HCT116 (cell line): Measurements from ENCODE around the gene KIF3C. TPM values are rescaled to one million over a fixed set of nuclear protein-coding genes. Genes with fewer than 3 reads are reported as not detected.
"Not testable (repeated sequence)": the region's sequence is repeated elsewhere in the genome, so short reads cannot be mapped to it uniquely, and the experiment has no call there.

Source experiments
- ATAC-seq: fragments of 200-7000 bp; cut with Tn5 transposase; 2 replicates; pipeline ENCODE4 v1.9.1; 2020; ENCODE audit warnings: mild to moderate bottlenecking, moderate library complexity
- BruUV-seq: library from RNA; stranded (reverse); fragments of 400-500 nt; replicated peaks from 2 replicates; lab custom pipeline; 2021; lab: Mats Ljungman, UMichigan
- CTCF ChIA-PET: fragments of 300-600 bp; sonication (Branson Sonifier 250); formaldehyde crosslinking; loops from one replicate; lab custom pipeline; 2021; ENCODE audit warnings: antibody characterized with exemption; lab: Charles Lee
- POLR2A ChIA-PET: fragments of 300-600, 350-600 bp; sonication (Branson Sonifier 250); formaldehyde crosslinking; loops from one replicate; lab custom pipeline; 2021; ENCODE audit warnings: antibody characterized with exemption; lab: Charles Lee
- RAD21 ChIA-PET, 2 experiments: fragments of 300-600 bp; sonication (Branson Sonifier 250); formaldehyde crosslinking; loops; one replicate each; lab custom pipeline; 2023; ENCODE audit warnings: low total read pairs in 2 of 2; ENCODE audit not compliant: uncharacterized antibody in 2 of 2, unreplicated experiment in 2 of 2, low non-redundant PET in 1 of 2; lab: Charles Lee
- DNase-seq: peaks from one replicate; pipeline ENCODE4 v3.0.0-alpha.2; 2010; ENCODE audit warnings: low read depth, low spot score
- H2AFZ ChIP-seq: fragments of 200-600 bp; shearing (Covaris generic), sonication (generic); 2 replicates; pipeline ENCODE4 v1.6.1; 2017; ENCODE audit warnings: low read depth, mixed run types, mixed read lengths, antibody characterized with exemption, low read length; ENCODE audit not compliant: poor library complexity, severe bottlenecking
- H3K27ac ChIP-seq: 2 replicates; pipeline ENCODE4 v1.5.1; 2012; ENCODE audit warnings: low read depth, low read length
- H3K27me3 ChIP-seq: fragments of 200-600 bp; sonication (generic); 2 replicates; pipeline ENCODE4 v1.6.1; 2016; ENCODE audit warnings: mixed run types, low read length, mixed read lengths; ENCODE audit not compliant: insufficient read depth
- H3K36me3 ChIP-seq, 2 experiments: fragments of 200-500 bp in 1 of 2; fragments of 200-600 bp in 1 of 2; sonication (Bioruptor generic) in 1 of 2; sonication (generic) in 1 of 2; 2 replicates each; pipeline versions ENCODE4 v1.5.1 to v1.6.1; 2014 to 2016; ENCODE audit warnings: low read length in 2 of 2, inconsistent platforms in 1 of 2, mixed read lengths in 1 of 2, mixed run types in 1 of 2; ENCODE audit not compliant: insufficient read depth in 2 of 2, control insufficient read depth in 1 of 2
- H3K4me1 ChIP-seq, 2 experiments: fragments of 200-600 bp in 1 of 2; sonication (generic) in 1 of 2; 2 replicates each; pipeline versions ENCODE4 v1.5.1 to v1.6.1; 2012 to 2017; ENCODE audit warnings: low read length in 2 of 2, inconsistent platforms in 1 of 2, mild to moderate bottlenecking in 1 of 2, mixed read lengths in 1 of 2, mixed run types in 1 of 2, moderate library complexity in 1 of 2; ENCODE audit not compliant: insufficient read depth in 2 of 2, control insufficient read depth in 1 of 2
- H3K4me2 ChIP-seq: fragments of 200-600 bp; sonication (generic); 2 replicates; pipeline ENCODE4 v1.6.1; 2017; ENCODE audit warnings: mixed run types, low read length, mixed read lengths
- H3K4me3 ChIP-seq, 2 experiments: fragments of 200-600 bp in 1 of 2; sonication (generic) in 1 of 2; replicated peaks in 1 of 2; 2 replicates each; pipeline ENCODE4 v1.5.1; 2011 to 2016; ENCODE audit warnings: low read length in 2 of 2, control low read depth in 1 of 2, low read depth in 1 of 2, mild to moderate bottlenecking in 1 of 2, mixed read lengths in 1 of 2, mixed run types in 1 of 2
- H3K79me2 ChIP-seq: fragments of 200-600 bp; sonication (generic); 2 replicates; pipeline ENCODE4 v1.6.1; 2017; ENCODE audit warnings: mild to moderate bottlenecking, mixed run types, low read length, moderate library complexity, mixed read lengths; ENCODE audit not compliant: insufficient read depth
- H3K9ac ChIP-seq: fragments of 200-600 bp; sonication (generic); 2 replicates; pipeline ENCODE4 v1.6.1; 2016; ENCODE audit warnings: low read length, mixed read lengths
- H3K9me2 ChIP-seq: fragments of 200-600 bp; sonication (generic), shearing (Covaris generic); 2 replicates; pipeline ENCODE4 v1.6.1; 2017; ENCODE audit warnings: mixed run types, mild to moderate bottlenecking, moderate library complexity; ENCODE audit not compliant: insufficient read depth
- H3K9me3 ChIP-seq, 2 experiments: fragments of 200-500 bp in 1 of 2; fragments of 200-600 bp in 1 of 2; sonication (Bioruptor generic) in 1 of 2; sonication (generic) in 1 of 2; 2 replicates each; pipeline ENCODE4 v1.6.1; 2014 to 2017; ENCODE audit warnings: low read length in 2 of 2, mixed read lengths in 2 of 2, inconsistent platforms in 1 of 2, low read depth in 1 of 2, mild to moderate bottlenecking in 1 of 2, mixed run types in 1 of 2, moderate library complexity in 1 of 2; ENCODE audit not compliant: control insufficient read depth in 1 of 2, insufficient read depth in 1 of 2
- H4K20me1 ChIP-seq: fragments of 200-600 bp; sonication (generic), shearing (Covaris generic); 2 replicates; pipeline ENCODE4 v1.6.1; 2017; ENCODE audit warnings: mixed run types, mild to moderate bottlenecking, moderate library complexity; ENCODE audit not compliant: insufficient read depth
- FOSL1 ChIP-seq: IDR thresholded peaks from 2 replicates; pipeline ENCODE4 v1.6.1; 2012; ENCODE audit warnings: low read depth
- JUND ChIP-seq: IDR thresholded peaks from 2 replicates; pipeline ENCODE4 v1.6.1; 2012
- POLR2A ChIP-seq: IDR thresholded peaks from 2 replicates; pipeline ENCODE4 v1.7.0; 2011; ENCODE audit warnings: borderline replicate concordance; ENCODE audit not compliant: insufficient read depth, insufficient read length; ENCODE audit errors: extremely low read depth
- POLR2AphosphoS5 ChIP-seq: IDR thresholded peaks from 2 replicates; pipeline ENCODE4 v1.6.1; 2011; ENCODE audit warnings: mild to moderate bottlenecking, low read depth, low read length, moderate library complexity
- SP1 ChIP-seq: IDR thresholded peaks from 2 replicates; pipeline ENCODE4 v1.6.1; 2012; ENCODE audit warnings: low read depth
- ZNF274 ChIP-seq: fragments of 200-500 bp; sonication (Bioruptor generic); IDR thresholded peaks from 2 replicates; pipeline ENCODE4 v1.6.1; 2014; ENCODE audit warnings: mild to moderate bottlenecking, low read depth, low read length, inconsistent platforms
- intact Hi-C: fragments of 100-400 bp; cut with micrococcal nuclease; formaldehyde crosslinking; loops from 2 replicates; pipeline ENCODE4 v1.10.0; 2022
- total RNA-seq: library from RNA; stranded (reverse); gene quantifications from one replicate; pipeline ENCODE4 v1.2.1, GENCODE V29; 2021; ENCODE audit not compliant: unreplicated experiment
- TF ChIP-seq, protein P1 (sequence below), 3 experiments: fragments of 200-600 bp in 1 of 3; sonication (generic) in 1 of 3; IDR thresholded peaks in 2 of 3; conservative IDR thresholded peaks in 1 of 3; 2 replicates each; pipeline ENCODE4 v1.5.1; 2012 to 2017; ENCODE audit warnings: low read depth in 2 of 3, low read length in 2 of 3, antibody characterized with exemption in 1 of 3, borderline replicate concordance in 1 of 3, control low read depth in 1 of 3, mild to moderate bottlenecking in 1 of 3, mixed read lengths in 1 of 3, mixed run types in 1 of 3, moderate library complexity in 1 of 3; ENCODE audit not compliant: insufficient read depth in 1 of 3
- TF ChIP-seq, protein P2 (sequence below): IDR thresholded peaks from 2 replicates; pipeline ENCODE4 v1.6.1; 2012
- TF ChIP-seq, protein P3 (sequence below): IDR thresholded peaks from 2 replicates; pipeline ENCODE4 v1.6.1; 2012
- TF ChIP-seq, protein P4 (sequence below): IDR thresholded peaks from 2 replicates; pipeline ENCODE4 v1.6.1; 2011; ENCODE audit warnings: mild to moderate bottlenecking, low read length, moderate library complexity; ENCODE audit not compliant: insufficient replicate concordance; ENCODE audit errors: extremely low read depth

KIF3C gene
- total RNA-seq, 1 experiment from 2014 or later: 5.4 TPM

DNA sequence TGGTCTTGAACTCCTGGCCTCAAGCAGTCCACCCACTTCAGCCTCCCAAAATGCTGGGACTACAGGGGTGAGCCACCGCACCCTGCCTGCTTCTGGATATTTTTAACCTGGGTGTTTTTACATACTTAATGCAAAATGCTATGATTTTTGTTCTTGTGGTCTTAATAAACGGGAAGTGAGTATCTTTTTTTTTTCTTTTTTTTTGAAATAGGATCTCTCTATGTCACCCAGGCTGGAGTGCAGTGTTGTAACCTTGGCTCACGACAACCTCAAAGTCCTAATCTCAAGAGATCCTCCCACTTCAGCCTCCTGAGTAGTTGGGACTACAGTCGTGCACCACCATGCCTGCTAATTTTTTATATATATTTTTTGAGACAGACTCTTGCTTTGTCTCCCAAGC is 84.8 kb downstream of the KIF3C start:
- Histone ChIP-seq H3K27ac (no peak overlapping the region), H4K20me1 (no peaks in the 10 kb centered on the region), H3K79me2 (no peaks in the 10 kb centered on the region), H2AFZ (no peak overlapping the region)
- no TSS peak for BruUV-seq
- ChIA-PET RAD21 (no interaction called here), CTCF (no interaction called here)
- ATAC-seq (no peak), DNase-seq (no peak)
- intact Hi-C loops: no loop called here
- no peak for TF ChIP-seq FOSL1
- TF ChIP-seq, all 23 proteins: peak for 0
- H3K27me3 ChIP-seq: no peaks in the 10 kb centered on the region
- H3K36me3 ChIP-seq: no peaks in the 10 kb centered on the region
- no peaks in the 10 kb centered on the region for H3K9me2 ChIP-seq
- H3K4me3 ChIP-seq: no peak overlapping the region
- no peak overlapping the region for H3K4me2 ChIP-seq
- no peaks in the 10 kb centered on the region for H3K4me1 ChIP-seq
- no peak overlapping the region for H3K9ac ChIP-seq
- POLR2A ChIA-PET: no interaction called here
- no peaks in the 10 kb centered on the region for H3K9me3 ChIP-seq

DNA sequence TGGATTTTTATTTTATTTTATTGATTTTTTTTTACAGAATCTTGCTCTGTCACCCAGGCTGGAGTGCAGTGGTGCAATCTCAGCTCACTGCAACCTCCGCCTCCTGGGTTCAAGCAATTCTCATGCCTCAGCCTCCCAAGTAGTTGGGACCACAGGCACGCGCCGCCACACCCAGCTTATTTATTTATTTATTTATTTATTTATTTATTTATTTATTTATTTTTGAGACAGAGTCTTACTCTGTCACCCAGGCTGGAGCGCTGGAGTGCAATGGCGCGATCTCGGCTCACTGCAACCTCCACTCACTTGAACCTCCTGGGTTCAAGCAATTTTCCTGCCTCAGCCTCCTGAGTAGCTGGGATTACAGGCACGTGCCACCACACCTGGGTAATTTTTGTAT is 86.0 kb downstream of the KIF3C start:
- CTCF ChIA-PET, BruUV-seq, H3K27me3 ChIP-seq, H3K4me3 ChIP-seq, H3K27ac ChIP-seq, H3K4me1 ChIP-seq, DNase-seq, H4K20me1 ChIP-seq, H3K36me3 ChIP-seq, H3K9ac ChIP-seq, ATAC-seq, H3K9me3 ChIP-seq, H3K79me2 ChIP-seq, intact Hi-C loops, RAD21 ChIA-PET, H2AFZ ChIP-seq, H3K9me2 ChIP-seq, POLR2A ChIA-PET, H3K4me2 ChIP-seq: not testable (repeated sequence)

DNA sequence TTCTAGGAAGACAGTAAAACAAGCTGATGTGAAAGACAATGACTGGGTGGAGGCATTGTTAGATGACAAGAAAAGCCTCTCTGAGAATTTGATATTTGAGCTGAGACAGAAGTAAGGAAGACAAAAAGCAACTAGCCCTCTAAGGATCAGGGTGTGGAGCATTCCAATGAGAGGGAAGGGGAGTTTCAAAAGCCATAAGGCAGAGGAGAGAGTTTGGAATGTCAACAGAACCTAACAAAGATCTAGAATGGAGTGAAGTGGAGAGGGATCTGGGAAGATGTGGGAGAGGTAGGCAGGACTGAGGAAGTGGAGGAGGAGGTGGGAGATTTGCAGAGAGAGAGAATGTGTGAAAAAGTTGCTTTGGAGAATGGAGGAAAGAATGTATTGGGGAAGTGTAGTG is 86.7 kb downstream of the KIF3C start:
- ATAC-seq (no peak), DNase-seq (no peak)
- H3K36me3 ChIP-seq: no peaks in the 10 kb centered on the region
- no peaks in the 10 kb centered on the region for H3K9me3 ChIP-seq
- intact Hi-C loops: no loop called here
- H3K4me2 ChIP-seq: no peak overlapping the region
- no peak overlapping the region for H3K27ac ChIP-seq
- H3K4me3 ChIP-seq: no peak overlapping the region
- no peaks in the 10 kb centered on the region for H3K9me2 ChIP-seq
- H2AFZ ChIP-seq: no peak overlapping the region
- POLR2A ChIA-PET: no interaction called here
- no TSS peak for BruUV-seq
- no peaks in the 10 kb centered on the region for H3K79me2 ChIP-seq
- no peaks in the 10 kb centered on the region for H4K20me1 ChIP-seq
- CTCF ChIA-PET: no interaction called here
- H3K27me3 ChIP-seq: no peaks in the 10 kb centered on the region
- H3K9ac ChIP-seq: no peak overlapping the region
- no peaks in the 10 kb centered on the region for H3K4me1 ChIP-seq
- RAD21 ChIA-PET: no interaction called here
- TF ChIP-seq JUND (no peak), ZNF274 (no peak), POLR2AphosphoS5 (no peak), POLR2A (no peak), SP1 (no peak)
- TF ChIP-seq, protein P1, sequence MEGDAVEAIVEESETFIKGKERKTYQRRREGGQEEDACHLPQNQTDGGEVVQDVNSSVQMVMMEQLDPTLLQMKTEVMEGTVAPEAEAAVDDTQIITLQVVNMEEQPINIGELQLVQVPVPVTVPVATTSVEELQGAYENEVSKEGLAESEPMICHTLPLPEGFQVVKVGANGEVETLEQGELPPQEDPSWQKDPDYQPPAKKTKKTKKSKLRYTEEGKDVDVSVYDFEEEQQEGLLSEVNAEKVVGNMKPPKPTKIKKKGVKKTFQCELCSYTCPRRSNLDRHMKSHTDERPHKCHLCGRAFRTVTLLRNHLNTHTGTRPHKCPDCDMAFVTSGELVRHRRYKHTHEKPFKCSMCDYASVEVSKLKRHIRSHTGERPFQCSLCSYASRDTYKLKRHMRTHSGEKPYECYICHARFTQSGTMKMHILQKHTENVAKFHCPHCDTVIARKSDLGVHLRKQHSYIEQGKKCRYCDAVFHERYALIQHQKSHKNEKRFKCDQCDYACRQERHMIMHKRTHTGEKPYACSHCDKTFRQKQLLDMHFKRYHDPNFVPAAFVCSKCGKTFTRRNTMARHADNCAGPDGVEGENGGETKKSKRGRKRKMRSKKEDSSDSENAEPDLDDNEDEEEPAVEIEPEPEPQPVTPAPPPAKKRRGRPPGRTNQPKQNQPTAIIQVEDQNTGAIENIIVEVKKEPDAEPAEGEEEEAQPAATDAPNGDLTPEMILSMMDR (IDR thresholded peaks at IDR 0.05 in 2 of 3, conservative IDR thresholded peaks at IDR 0.05 in 1 of 3; ENCODE audit: borderline replicate concordance in 1 of 3, insufficient read depth in 1 of 3, low read depth in 2 of 3, low read length in 2 of 3): no peak
- TF ChIP-seq, protein P2, sequence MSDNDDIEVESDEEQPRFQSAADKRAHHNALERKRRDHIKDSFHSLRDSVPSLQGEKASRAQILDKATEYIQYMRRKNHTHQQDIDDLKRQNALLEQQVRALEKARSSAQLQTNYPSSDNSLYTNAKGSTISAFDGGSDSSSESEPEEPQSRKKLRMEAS: no peak
- TF ChIP-seq, protein P3, sequence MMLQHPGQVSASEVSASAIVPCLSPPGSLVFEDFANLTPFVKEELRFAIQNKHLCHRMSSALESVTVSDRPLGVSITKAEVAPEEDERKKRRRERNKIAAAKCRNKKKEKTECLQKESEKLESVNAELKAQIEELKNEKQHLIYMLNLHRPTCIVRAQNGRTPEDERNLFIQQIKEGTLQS: no peak
- TF ChIP-seq, protein P4, sequence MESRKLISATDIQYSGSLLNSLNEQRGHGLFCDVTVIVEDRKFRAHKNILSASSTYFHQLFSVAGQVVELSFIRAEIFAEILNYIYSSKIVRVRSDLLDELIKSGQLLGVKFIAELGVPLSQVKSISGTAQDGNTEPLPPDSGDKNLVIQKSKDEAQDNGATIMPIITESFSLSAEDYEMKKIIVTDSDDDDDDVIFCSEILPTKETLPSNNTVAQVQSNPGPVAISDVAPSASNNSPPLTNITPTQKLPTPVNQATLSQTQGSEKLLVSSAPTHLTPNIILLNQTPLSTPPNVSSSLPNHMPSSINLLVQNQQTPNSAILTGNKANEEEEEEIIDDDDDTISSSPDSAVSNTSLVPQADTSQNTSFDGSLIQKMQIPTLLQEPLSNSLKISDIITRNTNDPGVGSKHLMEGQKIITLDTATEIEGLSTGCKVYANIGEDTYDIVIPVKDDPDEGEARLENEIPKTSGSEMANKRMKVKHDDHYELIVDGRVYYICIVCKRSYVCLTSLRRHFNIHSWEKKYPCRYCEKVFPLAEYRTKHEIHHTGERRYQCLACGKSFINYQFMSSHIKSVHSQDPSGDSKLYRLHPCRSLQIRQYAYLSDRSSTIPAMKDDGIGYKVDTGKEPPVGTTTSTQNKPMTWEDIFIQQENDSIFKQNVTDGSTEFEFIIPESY: no peak
